ENCODE measurements around the gene FBXL7. TPM values are rescaled to one million over a fixed set of nuclear protein-coding genes. Genes with fewer than 3 reads are reported as not detected.

FBXL7 gene
- total and polyA plus RNA-seq, 2 donors (not counting 1 experiment from before 2014, with no cell fraction given), result 6.4 to 12.9 TPM

- Histone ChIP-seq H3K27me3 (ENCODE audit: control insufficient read depth, insufficient read depth, low read length) (no peaks in the 10 kb centered on the region), H3K27ac (ENCODE audit: insufficient read depth, low read length) (no peak overlapping the region), H3K79me2 (ENCODE audit: control insufficient read depth, insufficient read depth, low read length) (no peaks in the 10 kb centered on the region), H3K4me2 (ENCODE audit: extremely low read depth, insufficient read depth, low read length) (no peak overlapping the region), H3K9me3 (ENCODE audit: control insufficient read depth, insufficient read depth, low read depth, low read length) (no peaks in the 10 kb centered on the region), H4K20me1 (ENCODE audit: control insufficient read depth, extremely low read depth, insufficient read depth, low read length) (no peaks in the 10 kb centered on the region), H3K9ac (ENCODE audit: insufficient read depth, low read length) (no peak overlapping the region), H2AFZ (ENCODE audit: low read length) (no peak overlapping the region), H3K4me1 (ENCODE audit: control insufficient read depth, extremely low read depth, insufficient read depth, low read length) (no peaks in the 10 kb centered on the region), H3K36me3 (ENCODE audit: control insufficient read depth, insufficient read depth, low read length) (no peaks in the 10 kb centered on the region), H3K4me3 (replicated peaks in 1 of 4; ENCODE audit: control extremely low read depth in 1 of 4, insufficient read depth in 1 of 4, low read depth in 3 of 4, low read length in 4 of 4) (no peak overlapping the region)
- TF ChIP-seq CTCF (conservative IDR thresholded peaks at IDR 0.05 in 1 of 2, IDR thresholded peaks at IDR 0.05 in 1 of 2; ENCODE audit: low read depth in 1 of 2, low read length in 2 of 2) (no peak), EZH2 (IDR thresholded peaks at IDR 0.05; ENCODE audit: low read length, missing control alignments) (no peak)
- DNase-seq (ENCODE audit: low read depth in 2 of 2), result no peak
Observed at GRCh38 chr5:15799014-15799413, 299.0 kb downstream of the FBXL7 start.

GRCh38 chr5:15799612-15800011 is 299.6 kb downstream of the FBXL7 start:
- Histone ChIP-seq H3K27ac (ENCODE audit: insufficient read depth, low read length) (no peak overlapping the region), H4K20me1 (ENCODE audit: control insufficient read depth, extremely low read depth, insufficient read depth, low read length) (no peaks in the 10 kb centered on the region), H3K9ac (ENCODE audit: insufficient read depth, low read length) (no peak overlapping the region), H3K36me3 (ENCODE audit: control insufficient read depth, insufficient read depth, low read length) (no peaks in the 10 kb centered on the region), H3K4me3 (replicated peaks in 1 of 4; ENCODE audit: control extremely low read depth in 1 of 4, insufficient read depth in 1 of 4, low read depth in 3 of 4, low read length in 4 of 4) (no peak overlapping the region), H3K79me2 (ENCODE audit: control insufficient read depth, insufficient read depth, low read length) (no peaks in the 10 kb centered on the region), H3K9me3 (ENCODE audit: control insufficient read depth, insufficient read depth, low read depth, low read length) (no peaks in the 10 kb centered on the region), H2AFZ (ENCODE audit: low read length) (no peak overlapping the region), H3K4me1 (ENCODE audit: control insufficient read depth, extremely low read depth, insufficient read depth, low read length) (no peaks in the 10 kb centered on the region), H3K4me2 (ENCODE audit: extremely low read depth, insufficient read depth, low read length) (no peak overlapping the region), H3K27me3 (ENCODE audit: control insufficient read depth, insufficient read depth, low read length) (no peaks in the 10 kb centered on the region)
- no peak for DNase-seq (ENCODE audit: low read depth in 2 of 2)
- no peak for TF ChIP-seq EZH2 (IDR thresholded peaks at IDR 0.05; ENCODE audit: low read length, missing control alignments)
- no peak for TF ChIP-seq CTCF (conservative IDR thresholded peaks at IDR 0.05 in 1 of 2, IDR thresholded peaks at IDR 0.05 in 1 of 2; ENCODE audit: low read depth in 1 of 2, low read length in 2 of 2)

GRCh38 chr5:15803280-15803679 is 303.3 kb downstream of the FBXL7 start:
- Histone ChIP-seq H3K9me3 (ENCODE audit: control insufficient read depth, insufficient read depth, low read depth, low read length) (no peaks in the 10 kb centered on the region), H3K4me1 (ENCODE audit: control insufficient read depth, extremely low read depth, insufficient read depth, low read length) (no peaks in the 10 kb centered on the region), H3K4me2 (ENCODE audit: extremely low read depth, insufficient read depth, low read length) (no peak overlapping the region), H4K20me1 (ENCODE audit: control insufficient read depth, extremely low read depth, insufficient read depth, low read length) (no peaks in the 10 kb centered on the region), H3K36me3 (ENCODE audit: control insufficient read depth, insufficient read depth, low read length) (no peaks in the 10 kb centered on the region), H2AFZ (ENCODE audit: low read length) (no peak overlapping the region), H3K27ac (ENCODE audit: insufficient read depth, low read length) (no peak overlapping the region), H3K9ac (ENCODE audit: insufficient read depth, low read length) (no peak overlapping the region), H3K79me2 (ENCODE audit: control insufficient read depth, insufficient read depth, low read length) (no peaks in the 10 kb centered on the region), H3K27me3 (ENCODE audit: control insufficient read depth, insufficient read depth, low read length) (no peaks in the 10 kb centered on the region), H3K4me3 (replicated peaks in 1 of 4; ENCODE audit: control extremely low read depth in 1 of 4, insufficient read depth in 1 of 4, low read depth in 3 of 4, low read length in 4 of 4) (no peak overlapping the region)
- no peak for TF ChIP-seq CTCF (conservative IDR thresholded peaks at IDR 0.05 in 1 of 2, IDR thresholded peaks at IDR 0.05 in 1 of 2; ENCODE audit: low read depth in 1 of 2, low read length in 2 of 2)
- TF ChIP-seq EZH2 (IDR thresholded peaks at IDR 0.05; ENCODE audit: low read length, missing control alignments), result no peak
- DNase-seq (ENCODE audit: low read depth in 2 of 2), result no peak

Data from fibroblast of lung (primary cell).